ENCODE results near the gene PLXNC1. TPM values are rescaled to one million over a fixed set of nuclear protein-coding genes. Genes with fewer than 3 reads are reported as not detected.
"Not testable (repeated sequence)": the region's sequence is repeated elsewhere in the genome, so short reads cannot be mapped to it uniquely, and the experiment has no call there.

Gene PLXNC1
- total RNA-seq, 8 experiments from 2014 or later = 3.6 to 25.4 (median 13.8) TPM

GRCh38 chr12:94304012-94304411, 155.6 kb downstream of the PLXNC1 start:
- 30 to 100% (median 89%) methylated on average over 1 of the region's 1 CpG; no CpG with 5 or more reads in 1 of the 10 experiments for WGBS, 10 experiments
- H3K27ac ChIP-seq = no peak overlapping the region

GRCh38 chr12:94304566-94305061, 156.2 kb downstream of the PLXNC1 start:
- no peak overlapping the region for H3K27ac ChIP-seq
- WGBS, 10 experiments = 40 to 100% (median 57%) methylated on average over 1 to 3 of the region's 3 CpGs; no CpG with 5 or more reads in 2 of the 10 experiments
- in situ Hi-C loops (cut with MboI; ENCODE audit: low pct_unique_long_range_greater_than_20kb in 2 of 9, low sequenced_read_pairs in 9 of 9, unreplicated experiment in 9 of 9) = no loop called here
- ATAC-seq (replicated peaks in 6 of 8) = peak in 3 of 8 experiments; percentile 53 to 92 (median 83)
- no peaks in the 10 kb centered on the region for H3K4me1 ChIP-seq (replicated peaks in 1 of 2)
- H3K4me3 ChIP-seq = no peak overlapping the region

More at GRCh38 chr12:94304012-94304411, 155.6 kb downstream of the PLXNC1 start:
- in situ Hi-C loops (cut with MboI; ENCODE audit: low pct_unique_long_range_greater_than_20kb in 2 of 9, low sequenced_read_pairs in 9 of 9, unreplicated experiment in 9 of 9) = no loop called here
- Histone ChIP-seq H3K4me1 (replicated peaks in 1 of 2) (no peaks in the 10 kb centered on the region), H3K4me3 (no peak overlapping the region)
- no peak for ATAC-seq (replicated peaks in 6 of 8)

DNA sequence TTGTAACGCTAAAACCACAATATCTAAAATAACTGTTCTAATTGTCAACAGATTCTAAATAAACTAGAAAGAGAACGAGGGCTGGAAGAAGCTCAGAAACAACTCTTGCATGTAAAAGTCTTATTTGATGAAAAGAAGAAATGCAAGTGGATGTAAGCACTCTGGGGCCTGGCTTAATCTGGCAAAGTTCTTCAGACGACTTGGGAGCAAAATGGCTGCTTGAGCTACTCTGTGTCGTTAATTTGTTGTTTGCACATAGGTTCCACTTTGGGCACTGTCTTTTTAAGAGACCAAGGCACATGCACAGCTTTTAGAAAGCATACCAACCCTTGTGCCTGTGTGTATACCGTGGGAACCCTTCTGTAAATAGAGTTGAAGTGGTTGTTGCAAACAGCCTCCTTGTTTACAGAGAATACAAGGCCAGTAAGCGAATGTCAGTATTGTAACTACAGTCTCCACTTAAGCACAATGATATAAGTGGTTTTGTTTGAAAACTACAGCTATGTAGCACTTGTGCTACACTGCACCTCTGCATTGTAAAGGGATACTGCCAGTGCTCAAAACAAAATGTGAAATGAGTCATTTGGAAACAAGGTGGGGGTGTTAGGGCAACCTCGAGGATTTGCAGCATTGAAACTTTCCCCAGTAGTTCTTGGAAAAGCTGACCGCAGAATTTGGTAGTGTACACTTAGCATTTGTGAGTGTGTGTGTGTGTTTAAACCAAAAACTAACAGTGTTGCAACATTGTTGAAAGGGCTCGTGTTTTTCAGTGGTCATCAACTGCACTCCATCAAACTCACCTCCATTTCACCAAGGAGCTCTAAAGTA, 157.0 kb downstream of the PLXNC1 start:
- in situ Hi-C loops (cut with MboI; ENCODE audit: low pct_unique_long_range_greater_than_20kb in 2 of 9, low sequenced_read_pairs in 9 of 9, unreplicated experiment in 9 of 9) = no loop called here
- WGBS, 10 experiments = 17 to 90% (median 56%) methylated on average over 2 to 8 of the region's 9 CpGs
- Histone ChIP-seq H3K4me1 (replicated peaks in 1 of 2) (no peaks in the 10 kb centered on the region), H3K27ac (no peak overlapping the region), H3K4me3 (no peak overlapping the region)
- peak in 3 of 8 experiments; percentile 50 to 61 (median 60) for ATAC-seq (replicated peaks in 6 of 8)

- Histone ChIP-seq H3K27ac (no peak overlapping the region), H3K4me1 (replicated peaks in 1 of 2) (no peaks in the 10 kb centered on the region), H3K4me3 (no peak overlapping the region)
- in situ Hi-C loops (cut with MboI; ENCODE audit: low pct_unique_long_range_greater_than_20kb in 2 of 9, low sequenced_read_pairs in 9 of 9, unreplicated experiment in 9 of 9) = no loop called here
- WGBS, 10 experiments = 74 to 100% (median 100%) methylated on average over 1 to 2 of the region's 2 CpGs; no CpG with 5 or more reads in 1 of the 10 experiments
- no peak for ATAC-seq (replicated peaks in 6 of 8)
Observed at GRCh38 chr12:94308612-94309011, 160.2 kb downstream of the PLXNC1 start.

DNA sequence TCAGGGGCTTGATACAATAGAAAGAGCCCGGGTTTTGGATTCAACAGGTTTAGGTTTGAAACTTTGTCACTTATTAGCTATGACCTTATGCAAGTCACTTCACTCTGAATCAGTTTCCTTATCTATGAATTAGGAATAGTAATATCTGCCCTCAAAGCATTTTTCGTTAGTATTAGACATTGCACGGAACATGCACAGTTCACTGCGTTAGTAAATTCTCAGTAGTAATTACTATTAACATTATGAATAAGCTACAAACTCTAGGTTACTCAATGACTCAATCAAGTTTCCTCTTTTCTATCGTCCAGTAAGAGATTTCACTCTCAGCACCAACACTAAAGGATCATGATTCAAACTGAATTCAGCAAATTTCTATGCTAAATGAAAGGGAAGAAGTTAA, 161.0 kb downstream of the PLXNC1 start:
- H3K4me1 ChIP-seq (replicated peaks in 1 of 2) = no peaks in the 10 kb centered on the region
- no peak overlapping the region for H3K27ac ChIP-seq
- in situ Hi-C loops (cut with MboI; ENCODE audit: low pct_unique_long_range_greater_than_20kb in 2 of 9, low sequenced_read_pairs in 9 of 9, unreplicated experiment in 9 of 9) = no loop called here
- no peak overlapping the region for H3K4me3 ChIP-seq
- 91 to 100% (median 97%) methylated on average over 2 to 5 of the region's 5 CpGs; no CpG with 5 or more reads in 1 of the 10 experiments for WGBS, 10 experiments
- no peak for ATAC-seq (replicated peaks in 6 of 8)

DNA sequence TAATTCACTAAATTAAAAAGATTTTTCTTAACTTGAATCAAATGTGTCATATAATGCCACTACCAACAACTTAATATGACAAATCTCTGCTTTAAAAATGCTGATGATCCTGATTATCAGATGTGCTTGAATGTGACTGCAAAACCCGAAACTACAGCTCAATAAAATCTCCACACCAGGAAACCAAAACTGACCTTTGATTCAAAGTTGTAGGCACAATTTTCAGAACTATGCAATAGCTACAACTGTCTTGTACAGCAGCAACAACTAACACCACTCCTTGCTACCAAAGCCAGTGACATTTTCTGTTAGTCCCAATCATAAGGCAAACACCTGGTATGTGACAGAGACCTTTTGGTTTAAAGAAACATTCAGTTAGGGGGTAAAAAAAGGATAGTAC, 164.0 kb downstream of the PLXNC1 start:
- no peak for ATAC-seq (replicated peaks in 6 of 8)
- no peak overlapping the region for H3K27ac ChIP-seq
- H3K4me3 ChIP-seq = no peak overlapping the region
- in situ Hi-C loops (cut with MboI; ENCODE audit: low pct_unique_long_range_greater_than_20kb in 2 of 9, low sequenced_read_pairs in 9 of 9, unreplicated experiment in 9 of 9) = no loop called here
- WGBS, 10 experiments = 88 to 100% (median 100%) methylated on average over 1 of the region's 1 CpG; no CpG with 5 or more reads in 5 of the 10 experiments
- H3K4me1 ChIP-seq (replicated peaks in 1 of 2) = no peaks in the 10 kb centered on the region

DNA sequence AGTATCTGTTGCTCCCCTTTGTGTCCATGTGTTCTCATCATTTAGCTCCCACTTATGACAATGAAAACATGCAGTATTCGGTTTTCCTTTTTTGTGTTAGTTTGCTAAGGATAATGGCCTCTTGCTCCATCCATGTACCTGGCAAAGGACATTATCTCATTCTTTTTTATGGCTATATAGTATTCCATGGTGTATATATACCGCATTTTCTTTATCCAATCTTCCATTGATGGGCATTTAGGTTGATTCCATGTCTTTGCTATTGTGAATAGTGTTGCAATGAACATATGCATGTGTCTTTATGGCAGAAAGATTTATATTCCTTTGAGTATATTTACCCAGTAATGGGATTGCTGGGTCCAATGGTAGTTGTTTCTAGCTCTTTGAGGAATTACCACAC, 168.2 kb downstream of the PLXNC1 start:
- 88 to 100% (median 97%) methylated on average over 1 to 2 of the region's 2 CpGs; no CpG with 5 or more reads in 2 of the 10 experiments for WGBS, 10 experiments
- in situ Hi-C loops (cut with MboI; ENCODE audit: low pct_unique_long_range_greater_than_20kb in 2 of 9, low sequenced_read_pairs in 9 of 9, unreplicated experiment in 9 of 9); H3K27ac ChIP-seq; ATAC-seq (replicated peaks in 6 of 8); H3K4me3 ChIP-seq; H3K4me1 ChIP-seq (replicated peaks in 1 of 2): not testable (repeated sequence)

DNA sequence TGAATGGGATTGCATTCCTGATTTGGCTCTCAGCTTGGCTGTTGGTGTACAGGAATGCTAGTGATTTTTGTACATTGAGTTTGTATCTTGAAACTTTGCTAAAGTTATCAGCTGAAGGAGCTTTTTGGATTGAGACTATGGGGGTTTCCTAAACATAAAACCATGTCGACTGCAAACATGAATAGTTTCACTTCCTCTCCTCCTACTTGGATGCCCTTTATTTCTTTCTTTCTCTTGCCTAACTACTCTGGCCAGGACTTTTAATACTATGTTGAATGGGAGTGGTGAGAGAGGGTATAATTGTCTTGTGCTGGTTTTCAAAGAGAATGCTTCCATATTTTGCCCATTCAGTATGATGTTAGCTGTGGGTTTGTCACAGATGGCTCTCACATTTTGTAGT, 169.8 kb downstream of the PLXNC1 start:
- Histone ChIP-seq H3K4me1 (replicated peaks in 1 of 2) (no peaks in the 10 kb centered on the region), H3K27ac (no peak overlapping the region), H3K4me3 (no peak overlapping the region)
- in situ Hi-C loops (cut with MboI; ENCODE audit: low pct_unique_long_range_greater_than_20kb in 2 of 9, low sequenced_read_pairs in 9 of 9, unreplicated experiment in 9 of 9) = no loop called here
- ATAC-seq (replicated peaks in 6 of 8) = no peak
- WGBS, 10 experiments = 14 to 100% (median 100%) methylated on average over 1 of the region's 1 CpG

DNA sequence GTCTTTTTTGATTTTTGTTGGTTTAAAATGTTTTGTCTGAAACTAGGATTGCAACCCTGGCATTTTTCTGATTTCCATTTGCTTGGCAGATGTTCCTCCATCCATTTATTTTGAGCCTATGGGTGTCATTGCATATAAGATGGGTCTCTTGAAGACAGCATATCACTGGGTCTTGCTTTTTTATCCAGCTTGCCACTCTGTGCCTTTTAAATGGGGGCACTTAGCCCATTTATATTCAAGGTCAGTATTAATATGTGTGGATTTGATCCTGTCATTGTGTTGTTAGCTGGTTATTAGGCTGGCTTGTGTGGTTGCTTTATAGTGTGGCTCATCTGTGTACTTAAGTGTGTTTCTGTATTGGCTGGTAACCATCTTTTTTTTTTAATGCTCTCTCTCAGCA, 171.7 kb downstream of the PLXNC1 start:
- in situ Hi-C loops (cut with MboI; ENCODE audit: low pct_unique_long_range_greater_than_20kb in 2 of 9, low sequenced_read_pairs in 9 of 9, unreplicated experiment in 9 of 9) = no loop called here
- no peak for ATAC-seq (replicated peaks in 6 of 8)
- H3K27ac ChIP-seq = no peak overlapping the region

DNA sequence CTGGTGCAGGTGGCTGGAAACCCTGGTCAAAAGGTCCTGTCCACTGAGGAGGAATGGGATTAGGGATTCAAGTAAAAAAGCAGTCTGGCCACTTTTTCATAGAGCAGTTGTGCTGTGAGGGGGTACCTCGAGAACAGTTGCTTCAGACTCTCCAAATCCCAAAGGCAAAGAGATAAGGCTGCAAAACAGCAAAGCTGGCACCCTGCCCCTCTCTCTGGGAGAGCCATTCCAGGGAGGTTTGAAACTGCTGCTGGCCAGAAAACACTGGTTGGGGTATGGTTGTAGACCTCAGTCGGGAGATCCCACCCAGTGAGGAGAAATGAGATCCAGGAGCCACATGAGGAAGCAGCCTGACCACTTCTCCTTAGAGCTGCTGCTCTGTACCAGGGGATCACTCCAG, 174.0 kb downstream of the PLXNC1 start:
- Histone ChIP-seq H3K4me3 (no peak overlapping the region), H3K4me1 (replicated peaks in 1 of 2) (no peaks in the 10 kb centered on the region), H3K27ac (no peak overlapping the region)
- 80 to 100% (median 100%) methylated on average over 1 to 2 of the region's 2 CpGs; no CpG with 5 or more reads in 5 of the 10 experiments for WGBS, 10 experiments
- ATAC-seq (replicated peaks in 6 of 8) = no peak
- in situ Hi-C loops (cut with MboI; ENCODE audit: low pct_unique_long_range_greater_than_20kb in 2 of 9, low sequenced_read_pairs in 9 of 9, unreplicated experiment in 9 of 9) = no loop called here

More for the DNA sequence above, 171.7 kb downstream of the PLXNC1 start:
- no peak overlapping the region for H3K4me3 ChIP-seq
- H3K4me1 ChIP-seq (replicated peaks in 1 of 2) = no peaks in the 10 kb centered on the region

DNA sequence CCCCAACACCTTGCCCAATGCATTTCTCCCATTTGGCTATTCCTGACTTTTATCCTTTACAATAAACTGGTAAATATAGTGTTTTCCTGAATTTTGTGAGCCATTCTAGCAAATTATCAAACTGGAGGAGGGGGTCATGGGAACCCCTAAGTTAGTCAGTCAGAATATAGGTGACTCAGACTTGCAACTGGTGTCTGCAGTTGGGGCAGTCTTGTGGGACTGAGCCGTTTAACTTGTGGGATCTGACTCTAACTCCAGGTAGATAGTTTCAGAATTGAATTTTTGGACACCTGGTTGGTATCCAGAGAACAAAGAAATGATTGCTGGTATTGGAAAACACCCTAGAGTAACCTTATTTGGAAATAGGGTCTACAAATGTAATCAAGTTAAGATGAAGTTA, 177.9 kb downstream of the PLXNC1 start:
- H3K4me1 ChIP-seq (replicated peaks in 1 of 2) = no peaks in the 10 kb centered on the region
- no peak overlapping the region for H3K27ac ChIP-seq
- no peak overlapping the region for H3K4me3 ChIP-seq
- no peak for ATAC-seq (replicated peaks in 6 of 8)
- WGBS, 10 experiments = 100% methylated on average over 1 of the region's 1 CpG; no CpG with 5 or more reads in 5 of the 10 experiments
- in situ Hi-C loops (cut with MboI; ENCODE audit: low pct_unique_long_range_greater_than_20kb in 2 of 9, low sequenced_read_pairs in 9 of 9, unreplicated experiment in 9 of 9) = no loop called here

- Histone ChIP-seq H3K4me3 (no peak overlapping the region), H3K4me1 (replicated peaks in 1 of 2) (no peaks in the 10 kb centered on the region), H3K27ac (no peak overlapping the region)
- in situ Hi-C loops (cut with MboI; ENCODE audit: low pct_unique_long_range_greater_than_20kb in 2 of 9, low sequenced_read_pairs in 9 of 9, unreplicated experiment in 9 of 9) = no loop called here
- ATAC-seq (replicated peaks in 6 of 8) = no peak
Observed at GRCh38 chr12:94326727-94327126, 178.3 kb downstream of the PLXNC1 start.

DNA sequence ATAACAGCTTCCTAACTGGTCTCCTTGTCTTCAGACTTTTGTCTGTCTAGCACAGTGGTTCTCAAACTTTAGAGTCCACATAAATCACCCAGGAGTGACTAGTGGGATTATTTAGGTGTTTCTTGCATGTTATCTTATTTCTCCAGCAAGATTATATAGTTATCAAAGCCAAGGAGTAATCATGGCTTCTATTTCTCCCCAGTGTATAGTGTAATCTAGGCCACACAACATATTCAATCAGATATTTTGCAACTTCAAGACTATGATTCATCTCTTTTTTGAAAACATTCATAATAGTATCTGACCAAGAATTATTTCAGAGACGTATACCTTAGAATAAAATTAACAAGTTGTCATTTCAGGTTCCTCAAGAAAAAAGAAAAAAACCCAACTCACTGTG, 179.4 kb downstream of the PLXNC1 start:
- H3K4me1 ChIP-seq (replicated peaks in 1 of 2) = no peaks in the 10 kb centered on the region
- ATAC-seq (replicated peaks in 6 of 8) = no peak
- no peak overlapping the region for H3K4me3 ChIP-seq
- H3K27ac ChIP-seq = no peak overlapping the region
- in situ Hi-C loops (cut with MboI; ENCODE audit: low pct_unique_long_range_greater_than_20kb in 2 of 9, low sequenced_read_pairs in 9 of 9, unreplicated experiment in 9 of 9) = no loop called here
- 83 to 100% (median 100%) methylated on average over 1 of the region's 1 CpG; no CpG with 5 or more reads in 3 of the 10 experiments for WGBS, 10 experiments

DNA sequence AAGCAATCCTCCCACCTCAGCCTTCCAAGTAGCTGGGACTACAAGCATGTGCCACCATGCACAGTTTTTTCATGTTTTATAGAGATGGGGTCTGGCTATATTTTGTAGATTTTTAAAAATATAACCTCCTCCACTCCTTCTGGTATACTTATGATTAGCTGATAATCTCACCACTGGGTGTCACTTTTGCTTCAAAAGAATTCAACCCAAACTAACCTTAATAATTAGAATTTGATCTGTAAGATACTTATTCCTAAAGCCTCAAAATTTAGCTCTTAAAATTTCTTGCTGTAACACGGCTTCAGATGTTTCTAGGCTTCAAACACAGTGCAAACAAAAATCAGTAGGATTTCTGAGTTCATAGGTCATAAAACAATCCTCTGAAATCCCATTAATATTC, 181.0 kb downstream of the PLXNC1 start:
- no peak for ATAC-seq (replicated peaks in 6 of 8)
- 38 to 100% (median 100%) methylated on average over 1 of the region's 1 CpG; no CpG with 5 or more reads in 1 of the 10 experiments for WGBS, 10 experiments
- Histone ChIP-seq H3K4me3 (no peak overlapping the region), H3K4me1 (replicated peaks in 1 of 2) (no peaks in the 10 kb centered on the region), H3K27ac (no peak overlapping the region)
- in situ Hi-C loops (cut with MboI; ENCODE audit: low pct_unique_long_range_greater_than_20kb in 2 of 9, low sequenced_read_pairs in 9 of 9, unreplicated experiment in 9 of 9) = no loop called here
